Measurements from ENCODE around the gene SUMF1. TPM values are rescaled to one million over a fixed set of nuclear protein-coding genes. Genes with fewer than 3 reads are reported as not detected.

SUMF1 gene
- total and polyA plus RNA-seq, 4 donors, result 13.0 to 34.2 (median 23.5) TPM

DNA sequence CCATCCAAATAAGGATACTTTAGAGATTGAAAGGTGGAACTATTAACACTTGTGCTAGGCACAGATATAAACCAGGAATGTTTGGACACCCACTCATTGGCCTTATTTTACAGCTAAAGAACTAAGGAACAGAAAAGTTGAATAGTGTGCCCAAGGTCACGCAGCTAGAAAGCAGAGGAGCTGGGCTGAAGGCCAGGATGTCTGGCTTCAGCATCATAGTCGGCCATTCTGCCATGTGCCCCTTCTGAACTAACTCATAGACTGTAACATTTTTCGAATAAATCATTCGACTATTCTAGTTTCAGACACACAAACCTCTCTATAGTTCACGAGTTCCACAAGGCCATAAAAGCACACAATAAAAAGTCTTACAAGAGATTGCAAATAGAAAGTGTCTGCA is 71.1 kb downstream of the SUMF1 start:
- no peak for DNase-seq (ENCODE audit: low spot score)
- H3K4me3 ChIP-seq (ENCODE audit: low read depth in 1 of 3, low read length in 3 of 3), result no peak overlapping the region
- no peaks in the 10 kb centered on the region for H3K9me3 ChIP-seq (ENCODE audit: control insufficient read depth in 4 of 4, low read length in 3 of 4)
- TF ChIP-seq HNF4A (conservative IDR thresholded peaks at IDR 0.05), result no peak
- TF ChIP-seq HNF4G (IDR thresholded peaks at IDR 0.05), result no peak
- TF ChIP-seq, protein P1, sequence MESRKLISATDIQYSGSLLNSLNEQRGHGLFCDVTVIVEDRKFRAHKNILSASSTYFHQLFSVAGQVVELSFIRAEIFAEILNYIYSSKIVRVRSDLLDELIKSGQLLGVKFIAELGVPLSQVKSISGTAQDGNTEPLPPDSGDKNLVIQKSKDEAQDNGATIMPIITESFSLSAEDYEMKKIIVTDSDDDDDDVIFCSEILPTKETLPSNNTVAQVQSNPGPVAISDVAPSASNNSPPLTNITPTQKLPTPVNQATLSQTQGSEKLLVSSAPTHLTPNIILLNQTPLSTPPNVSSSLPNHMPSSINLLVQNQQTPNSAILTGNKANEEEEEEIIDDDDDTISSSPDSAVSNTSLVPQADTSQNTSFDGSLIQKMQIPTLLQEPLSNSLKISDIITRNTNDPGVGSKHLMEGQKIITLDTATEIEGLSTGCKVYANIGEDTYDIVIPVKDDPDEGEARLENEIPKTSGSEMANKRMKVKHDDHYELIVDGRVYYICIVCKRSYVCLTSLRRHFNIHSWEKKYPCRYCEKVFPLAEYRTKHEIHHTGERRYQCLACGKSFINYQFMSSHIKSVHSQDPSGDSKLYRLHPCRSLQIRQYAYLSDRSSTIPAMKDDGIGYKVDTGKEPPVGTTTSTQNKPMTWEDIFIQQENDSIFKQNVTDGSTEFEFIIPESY (IDR thresholded peaks at IDR 0.05), result no peak
- TF ChIP-seq GABPA (IDR thresholded peaks at IDR 0.05 in 1 of 2, conservative IDR thresholded peaks at IDR 0.05 in 1 of 2), result no peak
- TF ChIP-seq, protein P2, sequence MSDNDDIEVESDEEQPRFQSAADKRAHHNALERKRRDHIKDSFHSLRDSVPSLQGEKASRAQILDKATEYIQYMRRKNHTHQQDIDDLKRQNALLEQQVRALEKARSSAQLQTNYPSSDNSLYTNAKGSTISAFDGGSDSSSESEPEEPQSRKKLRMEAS (IDR thresholded peaks at IDR 0.05), result no peak
- TF ChIP-seq FOXA2 (IDR thresholded peaks at IDR 0.05), result no peak
- TF ChIP-seq, protein P3, sequence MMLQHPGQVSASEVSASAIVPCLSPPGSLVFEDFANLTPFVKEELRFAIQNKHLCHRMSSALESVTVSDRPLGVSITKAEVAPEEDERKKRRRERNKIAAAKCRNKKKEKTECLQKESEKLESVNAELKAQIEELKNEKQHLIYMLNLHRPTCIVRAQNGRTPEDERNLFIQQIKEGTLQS (IDR thresholded peaks at IDR 0.05), result no peak
- TF ChIP-seq SP1 (IDR thresholded peaks at IDR 0.05), result no peak
- 93% methylated on average over 5 of the region's 5 CpGs for WGBS
- H3K27ac ChIP-seq (ENCODE audit: low read depth in 1 of 2, low read length in 2 of 2), result no peak overlapping the region
- H3K36me3 ChIP-seq (ENCODE audit: control insufficient read depth in 4 of 4, insufficient read depth in 3 of 4, low read depth in 1 of 4, low read length in 3 of 4), result peaks cover 0 to 3% (median under 1%) of the 10 kb centered on the region in 4 donors
- no peaks in the 10 kb centered on the region for H3K27me3 ChIP-seq (ENCODE audit: control insufficient read depth in 4 of 4, insufficient read depth in 4 of 4, low read length in 3 of 4)
- H3K4me1 ChIP-seq (ENCODE audit: control insufficient read depth in 4 of 4, insufficient read depth in 4 of 4, low read length in 3 of 4), result no peaks in the 10 kb centered on the region
- no peak overlapping the region for H3K9ac ChIP-seq (ENCODE audit: low read depth in 1 of 2, low read length in 2 of 2)

DNA sequence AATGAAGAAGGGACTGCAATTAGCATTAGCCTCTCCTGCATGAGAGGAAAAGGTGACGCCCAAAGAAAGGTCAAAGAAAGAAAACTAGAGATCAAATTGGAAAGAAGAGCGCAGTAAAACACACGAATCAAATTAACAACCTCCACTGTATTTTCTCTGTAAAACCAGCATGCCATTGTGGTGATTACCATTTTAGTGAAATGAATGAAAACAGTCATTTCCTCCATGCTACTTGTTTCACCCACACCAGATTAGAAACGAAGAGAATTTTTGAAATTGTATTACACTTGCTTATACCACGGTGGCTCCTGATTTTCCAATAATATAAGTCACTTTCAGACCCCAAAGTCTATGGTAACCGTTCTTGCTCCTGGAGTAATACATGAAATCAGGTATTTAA is 71.6 kb downstream of the SUMF1 start:
- Histone ChIP-seq H3K27ac (ENCODE audit: low read depth in 1 of 2, low read length in 2 of 2) (no peak overlapping the region), H3K4me1 (ENCODE audit: control insufficient read depth in 4 of 4, insufficient read depth in 4 of 4, low read length in 3 of 4) (no peaks in the 10 kb centered on the region), H3K36me3 (ENCODE audit: control insufficient read depth in 4 of 4, insufficient read depth in 3 of 4, low read depth in 1 of 4, low read length in 3 of 4) (peaks cover 0 to 3% (median under 1%) of the 10 kb centered on the region in 4 donors), H3K4me3 (ENCODE audit: low read depth in 1 of 3, low read length in 3 of 3) (no peak overlapping the region), H3K9me3 (ENCODE audit: control insufficient read depth in 4 of 4, low read length in 3 of 4) (no peaks in the 10 kb centered on the region), H3K27me3 (ENCODE audit: control insufficient read depth in 4 of 4, insufficient read depth in 4 of 4, low read length in 3 of 4) (no peaks in the 10 kb centered on the region), H3K9ac (ENCODE audit: low read depth in 1 of 2, low read length in 2 of 2) (no peak overlapping the region)
- TF ChIP-seq, protein P4, sequence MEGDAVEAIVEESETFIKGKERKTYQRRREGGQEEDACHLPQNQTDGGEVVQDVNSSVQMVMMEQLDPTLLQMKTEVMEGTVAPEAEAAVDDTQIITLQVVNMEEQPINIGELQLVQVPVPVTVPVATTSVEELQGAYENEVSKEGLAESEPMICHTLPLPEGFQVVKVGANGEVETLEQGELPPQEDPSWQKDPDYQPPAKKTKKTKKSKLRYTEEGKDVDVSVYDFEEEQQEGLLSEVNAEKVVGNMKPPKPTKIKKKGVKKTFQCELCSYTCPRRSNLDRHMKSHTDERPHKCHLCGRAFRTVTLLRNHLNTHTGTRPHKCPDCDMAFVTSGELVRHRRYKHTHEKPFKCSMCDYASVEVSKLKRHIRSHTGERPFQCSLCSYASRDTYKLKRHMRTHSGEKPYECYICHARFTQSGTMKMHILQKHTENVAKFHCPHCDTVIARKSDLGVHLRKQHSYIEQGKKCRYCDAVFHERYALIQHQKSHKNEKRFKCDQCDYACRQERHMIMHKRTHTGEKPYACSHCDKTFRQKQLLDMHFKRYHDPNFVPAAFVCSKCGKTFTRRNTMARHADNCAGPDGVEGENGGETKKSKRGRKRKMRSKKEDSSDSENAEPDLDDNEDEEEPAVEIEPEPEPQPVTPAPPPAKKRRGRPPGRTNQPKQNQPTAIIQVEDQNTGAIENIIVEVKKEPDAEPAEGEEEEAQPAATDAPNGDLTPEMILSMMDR (IDR thresholded peaks at IDR 0.05; ENCODE audit: low read depth, low read length, missing input control), result no peak
- TF ChIP-seq FOXA1 (IDR thresholded peaks at IDR 0.05) (no peak), EGR1 (IDR thresholded peaks at IDR 0.05; ENCODE audit: low read depth in 2 of 2) (no peak), TAF1 (conservative IDR thresholded peaks at IDR 0.05) (no peak)
- TF ChIP-seq, protein P3 (IDR thresholded peaks at IDR 0.05), result no peak
- TF ChIP-seq, protein P1 (IDR thresholded peaks at IDR 0.05), result no peak
- 96% methylated on average over 6 of the region's 6 CpGs for WGBS
- DNase-seq (ENCODE audit: low spot score), result no peak
